ENCODE measurements around the gene TNS3. TPM values are rescaled to one million over a fixed set of nuclear protein-coding genes. Genes with fewer than 3 reads are reported as not detected.

TNS3 gene
- total and polyA plus RNA-seq, 2 donors (not counting 3 experiments of a cell fraction or from before 2014, with no cell fraction given), result 10.4 to 45.1 TPM

- Histone ChIP-seq H3K9me3 (replicated peaks; ENCODE audit: control insufficient read depth, insufficient read depth, low read length) (no peaks in the 10 kb centered on the region), H3K9ac (replicated peaks; ENCODE audit: extremely low read depth, insufficient read depth, low read length) (peak overlapping the region; percentile 65), H2AFZ (ENCODE audit: low read depth, low read length) (peak overlapping the region; percentile 99), H3K4me2 (ENCODE audit: insufficient read depth, low read length) (peak overlapping the region; percentile 91), H3K79me2 (ENCODE audit: control insufficient read depth, insufficient read depth, low read length) (no peaks in the 10 kb centered on the region), H3K4me1 (ENCODE audit: control insufficient read depth, extremely low read depth, insufficient read depth, low read length) (peaks cover 15% of the 10 kb centered on the region), H3K27ac (ENCODE audit: insufficient read depth, low read depth, low read length) (peak overlapping the region; percentile 58), H4K20me1 (replicated peaks; ENCODE audit: control insufficient read depth, extremely low read depth, insufficient read depth, low read length) (no peaks in the 10 kb centered on the region), H3K27me3 (ENCODE audit: control insufficient read depth in 2 of 2, insufficient read depth in 2 of 2, low read length in 2 of 2) (peaks cover 0 to 1% of the 10 kb centered on the region in 2 experiments), H3K9me1 (replicated peaks; ENCODE audit: control insufficient read depth, extremely low read depth, insufficient read depth, low read length) (no peaks in the 10 kb centered on the region), H3K4me3 (replicated peaks in 1 of 3; ENCODE audit: insufficient read depth in 1 of 3, low read depth in 1 of 3, low read length in 3 of 3) (peak overlapping the region; percentile 59 to 69 (median 68)), H3K36me3 (ENCODE audit: control insufficient read depth in 2 of 2, extremely low read depth in 1 of 2, insufficient read depth in 2 of 2, low read length in 2 of 2) (no peaks in the 10 kb centered on the region)
- CTCF ChIA-PET, result interaction anchor here (0.6 to 1.9 kb wide), 22 partner anchors 9 to 1366 kb away, joined by 3 to 24 read pairs (median 4); partner anchors contain the start of genes IGFBP1 and IGFBP3
- POLR2A ChIA-PET, result no interaction called here
- BruUV-seq (replicated peaks), result no TSS peak
- peak; percentile 64 for FAIRE-seq
- dilution Hi-C loops (cut with MboI; ENCODE audit: extremely low pct_ligation_motif_present, low sequenced_read_pairs), result no loop called here
- peak; percentile 55 for DNase-seq (ENCODE audit: low read depth, low spot score)
- intact Hi-C loops (cut with micrococcal nuclease), result loop anchor here (1.0 to 10.0 kb wide), 5 partner anchors 166 to 1362 kb away; no protein-coding TSS in a partner anchor
- TF ChIP-seq POLR2AphosphoS5 (IDR thresholded peaks at IDR 0.05; ENCODE audit: insufficient read depth, low read depth, low read length) (peak; percentile 64), EZH2 (IDR thresholded peaks at IDR 0.05; ENCODE audit: borderline replicate concordance, low read depth, low read length, severe bottlenecking) (no peak), JUN (IDR thresholded peaks at IDR 0.05; ENCODE audit: borderline replicate concordance, insufficient read depth, insufficient read length, low read depth) (no peak), CTCF (IDR thresholded peaks at IDR 0.05; ENCODE audit: extremely low read depth in 1 of 2, insufficient read depth in 1 of 2, low read depth in 1 of 2, low read length in 2 of 2) (peak; percentile 64 to 90), POLR2A (IDR thresholded peaks at IDR 0.05; ENCODE audit: low read depth, low read length) (no peak)
These were observed 327.6 kb downstream of the TNS3 start for GRCh38 chr7:47254081-47254977.

Measured in endothelial cell of umbilical vein (primary cell).